ENCODE data around the gene DDRGK1.
A peak's percentile ranks its signal among the peaks of the same experiment; 100 is the strongest.

- TF ChIP-seq REST (IDR thresholded peaks at IDR 0.05; ENCODE audit: insufficient read depth in 1 of 2, low read depth in 2 of 2, low read length in 2 of 2) (no peak), SIN3A (IDR thresholded peaks at IDR 0.05; ENCODE audit: borderline replicate concordance, insufficient read depth, low read length) (no peak), TAF1 (IDR thresholded peaks at IDR 0.05; ENCODE audit: borderline replicate concordance, insufficient read depth, low read length) (peak; percentile 71; the same call in 1 of the 2 replicates), POLR2AphosphoS5 (IDR thresholded peaks at IDR 0.05; ENCODE audit: low read depth, low read length) (peak; percentile 96)
These were observed at the start of gene DDRGK1 for GRCh38 chr20:3204124-3204794.

All from PFSK-1 (cell line).